Osteoblast (primary cell): Measurements from ENCODE around the gene TPSG1. TPM values are rescaled to one million over a fixed set of nuclear protein-coding genes. Genes with fewer than 3 reads are reported as not detected.
"Not testable (repeated sequence)": the region's sequence is repeated elsewhere in the genome, so short reads cannot be mapped to it uniquely, and the experiment has no call there.

Experiments used
- DNase-seq: peaks from one replicate; pipeline ENCODE4 v3.0.0; 2011; ENCODE audit warnings: low spot score, mixed read lengths; ENCODE audit not compliant: insufficient read length; ENCODE audit errors: missing footprints
- H2AFZ ChIP-seq: 2 replicates; pipeline ENCODE4 v1.6.0; 2011; ENCODE audit warnings: mild to moderate bottlenecking, low read length
- H3K27ac ChIP-seq: 2 replicates; pipeline ENCODE4 v1.5.1; 2011; ENCODE audit warnings: mild to moderate bottlenecking, low read depth, low read length, moderate library complexity
- H3K27me3 ChIP-seq: 2 replicates; pipeline ENCODE4 v1.6.0; 2012; ENCODE audit warnings: mild to moderate bottlenecking, control low read depth, inconsistent platforms, low read length, moderate library complexity; ENCODE audit not compliant: insufficient read depth
- H3K36me3 ChIP-seq: 2 replicates; pipeline ENCODE4 v1.5.1; 2011; ENCODE audit warnings: mild to moderate bottlenecking, low read length, control low read depth, moderate library complexity; ENCODE audit not compliant: insufficient read depth
- H3K4me1 ChIP-seq: 2 replicates; pipeline ENCODE4 v1.5.1; 2011; ENCODE audit warnings: mild to moderate bottlenecking, low read length, control low read depth, moderate library complexity; ENCODE audit not compliant: insufficient read depth
- H3K4me2 ChIP-seq: 2 replicates; pipeline ENCODE4 v1.6.0; 2011; ENCODE audit warnings: mild to moderate bottlenecking, low read length; ENCODE audit not compliant: insufficient read depth
- H3K4me3 ChIP-seq: fragments of 200-600 bp; sonication (generic); 3 replicates; pipeline ENCODE4 v1.5.1; 2012; ENCODE audit warnings: mild to moderate bottlenecking, low read length, inconsistent platforms; ENCODE audit not compliant: insufficient read depth
- H3K79me2 ChIP-seq: 2 replicates; pipeline ENCODE4 v1.6.0; 2012; ENCODE audit warnings: mild to moderate bottlenecking, low read length, control low read depth, inconsistent platforms; ENCODE audit not compliant: insufficient read depth
- H3K9me3 ChIP-seq: 2 replicates; pipeline ENCODE4 v1.5.1; 2011; ENCODE audit warnings: low read depth, low read length, control low read depth
- H4K20me1 ChIP-seq: 2 replicates; pipeline ENCODE4 v1.6.0; 2012; ENCODE audit warnings: mild to moderate bottlenecking, low read length, control low read depth; ENCODE audit not compliant: insufficient read depth
- CTCF ChIP-seq: IDR thresholded peaks from 2 replicates; pipeline ENCODE4 v1.5.1; 2011; ENCODE audit warnings: mild to moderate bottlenecking, low read depth, low read length, moderate library complexity; ENCODE audit errors: extremely low read depth
- total RNA-seq: library from RNA; depleted of rRNA; stranded (reverse); fragments of >200 nt; gene quantifications from 2 replicates; pipeline ENCODE4 v1.2.3, GENCODE V29; 2012

The TPSG1 gene
- total RNA-seq, 1 donor = not detected

- no peaks in the 10 kb centered on the region for H4K20me1 ChIP-seq
- no peaks in the 10 kb centered on the region for H3K36me3 ChIP-seq
- H2AFZ ChIP-seq = no peak overlapping the region
- no peak overlapping the region for H3K4me3 ChIP-seq
- no peaks in the 10 kb centered on the region for H3K79me2 ChIP-seq
- peaks cover 29% of the 10 kb centered on the region for H3K27me3 ChIP-seq
- H3K9me3 ChIP-seq = no peaks in the 10 kb centered on the region
- no peak for DNase-seq
- no peak for TF ChIP-seq CTCF
- H3K4me2 ChIP-seq = no peak overlapping the region
- H3K27ac ChIP-seq = no peak overlapping the region
- no peaks in the 10 kb centered on the region for H3K4me1 ChIP-seq
These were observed 33.1 kb upstream of the TPSG1 start for GRCh38 chr16:1258225-1258600.

- peaks cover 29% of the 10 kb centered on the region for H3K27me3 ChIP-seq
- no peak for TF ChIP-seq CTCF
These were observed 32.6 kb upstream of the TPSG1 start for GRCh38 chr16:1257561-1258224.

GRCh38 chr16:1256874-1257322, 31.8 kb upstream of the TPSG1 start:
- no peaks in the 10 kb centered on the region for H3K36me3 ChIP-seq
- no peaks in the 10 kb centered on the region for H3K9me3 ChIP-seq
- no peaks in the 10 kb centered on the region for H3K79me2 ChIP-seq
- H3K27me3 ChIP-seq = peaks cover 24% of the 10 kb centered on the region
- no peaks in the 10 kb centered on the region for H4K20me1 ChIP-seq
- H3K27ac ChIP-seq = no peak overlapping the region
- no peak overlapping the region for H2AFZ ChIP-seq
- no peak overlapping the region for H3K4me3 ChIP-seq
- TF ChIP-seq CTCF = no peak
- H3K4me2 ChIP-seq = no peak overlapping the region
- no peak for DNase-seq
- no peaks in the 10 kb centered on the region for H3K4me1 ChIP-seq

More at GRCh38 chr16:1257561-1258224, 32.6 kb upstream of the TPSG1 start:
- Histone ChIP-seq H3K27ac (no peak overlapping the region), H3K9me3 (no peaks in the 10 kb centered on the region), H3K4me2 (no peak overlapping the region), H3K36me3 (no peaks in the 10 kb centered on the region), H3K4me3 (no peak overlapping the region), H4K20me1 (no peaks in the 10 kb centered on the region), H2AFZ (no peak overlapping the region), H3K4me1 (no peaks in the 10 kb centered on the region), H3K79me2 (no peaks in the 10 kb centered on the region)
- DNase-seq = no peak

- not testable (repeated sequence) for H3K4me2 ChIP-seq, H4K20me1 ChIP-seq, H3K79me2 ChIP-seq, H3K27ac ChIP-seq, H3K9me3 ChIP-seq, H3K36me3 ChIP-seq, H2AFZ ChIP-seq, DNase-seq, H3K4me3 ChIP-seq, H3K4me1 ChIP-seq
- peaks cover 18% of the 10 kb centered on the region for H3K27me3 ChIP-seq
These were observed 31.3 kb upstream of the TPSG1 start for GRCh38 chr16:1256296-1256873.

- H3K79me2 ChIP-seq, H3K4me2 ChIP-seq, H3K4me1 ChIP-seq, H3K36me3 ChIP-seq, H3K27ac ChIP-seq, DNase-seq, H3K9me3 ChIP-seq, H2AFZ ChIP-seq, H4K20me1 ChIP-seq, H3K4me3 ChIP-seq: not testable (repeated sequence)
- H3K27me3 ChIP-seq = peaks cover 15% of the 10 kb centered on the region
These were observed 30.4 kb upstream of the TPSG1 start, which contains the start of gene TPSD1 for GRCh38 chr16:1255276-1256122. Gene TPSD1 (plus strand): TSS chr16:1256069. CDS start chr16:1256281, 212 bp downstream.

GRCh38 chr16:1254821-1255220, 29.8 kb upstream of the TPSG1 start:
- peaks cover 10% of the 10 kb centered on the region for H3K27me3 ChIP-seq
- H3K27ac ChIP-seq, H3K4me3 ChIP-seq, H2AFZ ChIP-seq, H3K79me2 ChIP-seq, H3K36me3 ChIP-seq, H3K4me1 ChIP-seq, H4K20me1 ChIP-seq, DNase-seq, H3K4me2 ChIP-seq, H3K9me3 ChIP-seq: not testable (repeated sequence)
